ENCODE measurements around the gene SRPK2.

SRPK2 gene

GRCh38 chr7:105177026-105177425, 211.7 kb downstream of the SRPK2 start:
- Histone ChIP-seq H3K4me3 (ENCODE audit: low read depth, low read length) (no peak overlapping the region), H3K27ac (no peak overlapping the region), H3K27me3 (replicated peaks) (no peaks in the 10 kb centered on the region), H3K36me3 (replicated peaks) (no peaks in the 10 kb centered on the region)
- DNase-seq, result no peak
- TF ChIP-seq CTCF (IDR thresholded peaks at IDR 0.05; ENCODE audit: low read depth, low read length, missing control alignments), result no peak
- in situ Hi-C loops (cut with HindIII; ENCODE audit: low pct_ligation_motif_present, low sequenced_read_pairs), result no loop called here

- in situ Hi-C loops (cut with HindIII; ENCODE audit: low pct_ligation_motif_present, low sequenced_read_pairs), result no loop called here
- Histone ChIP-seq H3K27ac (no peak overlapping the region), H3K4me3 (ENCODE audit: low read depth, low read length) (no peak overlapping the region), H3K36me3 (replicated peaks) (no peaks in the 10 kb centered on the region), H3K27me3 (replicated peaks) (no peaks in the 10 kb centered on the region)
- DNase-seq, result no peak
- TF ChIP-seq CTCF (IDR thresholded peaks at IDR 0.05; ENCODE audit: low read depth, low read length, missing control alignments), result no peak
These were observed 215.1 kb downstream of the SRPK2 start for GRCh38 chr7:105173586-105173985.

- no peaks in the 10 kb centered on the region for H3K27me3 ChIP-seq (replicated peaks)
- no peak overlapping the region for H3K4me3 ChIP-seq (ENCODE audit: low read depth, low read length)
- TF ChIP-seq CTCF (IDR thresholded peaks at IDR 0.05; ENCODE audit: low read depth, low read length, missing control alignments), result no peak
- H3K27ac ChIP-seq, result no peak overlapping the region
- in situ Hi-C loops (cut with HindIII; ENCODE audit: low pct_ligation_motif_present, low sequenced_read_pairs), result no loop called here
- DNase-seq, result no peak
- peaks cover 20% of the 10 kb centered on the region for H3K36me3 ChIP-seq (replicated peaks)
These were observed 224.0 kb downstream of the SRPK2 start for GRCh38 chr7:105164751-105165150.

GRCh38 chr7:105163718-105164117, 225.0 kb downstream of the SRPK2 start:
- in situ Hi-C loops (cut with HindIII; ENCODE audit: low pct_ligation_motif_present, low sequenced_read_pairs), result no loop called here
- Histone ChIP-seq H3K4me3 (ENCODE audit: low read depth, low read length) (no peak overlapping the region), H3K27me3 (replicated peaks) (no peaks in the 10 kb centered on the region), H3K27ac (no peak overlapping the region), H3K36me3 (replicated peaks) (peaks cover 20% of the 10 kb centered on the region)
- no peak for TF ChIP-seq CTCF (IDR thresholded peaks at IDR 0.05; ENCODE audit: low read depth, low read length, missing control alignments)
- DNase-seq, result no peak

GRCh38 chr7:105161366-105161765, 227.4 kb downstream of the SRPK2 start:
- H3K27me3 ChIP-seq (replicated peaks), result no peaks in the 10 kb centered on the region

More at GRCh38 chr7:105161366-105161765, 227.4 kb downstream of the SRPK2 start:
- Histone ChIP-seq H3K4me3 (ENCODE audit: low read depth, low read length) (no peak overlapping the region), H3K36me3 (replicated peaks) (peaks cover 14% of the 10 kb centered on the region), H3K27ac (no peak overlapping the region)
- in situ Hi-C loops (cut with HindIII; ENCODE audit: low pct_ligation_motif_present, low sequenced_read_pairs), result no loop called here
- no peak for DNase-seq
- no peak for TF ChIP-seq CTCF (IDR thresholded peaks at IDR 0.05; ENCODE audit: low read depth, low read length, missing control alignments)

Data from brain microvascular endothelial cell (primary cell).